H9 (cell line): ENCODE measurements around the gene ELOVL2. TPM values are rescaled to one million over a fixed set of nuclear protein-coding genes. Genes with fewer than 3 reads are reported as not detected.

Source experiments
- DNase-seq: peaks from one replicate; pipeline ENCODE4 v3.0.0-alpha.2; 2017
- H2AFZ ChIP-seq: one replicate; pipeline ENCODE4 v1.6.1; 2013; ENCODE audit warnings: mild to moderate bottlenecking, low read length, control low read depth, moderate library complexity
- H2AK5ac ChIP-seq: 2 replicates; pipeline ENCODE4 v1.6.1; 2013; ENCODE audit warnings: low read length, control low read depth, mixed read lengths; ENCODE audit not compliant: insufficient read length
- H2BK120ac ChIP-seq: one replicate; pipeline ENCODE4 v1.6.1; 2013; ENCODE audit warnings: low read depth, mild to moderate bottlenecking, low read length, control low read depth, inconsistent platforms; ENCODE audit not compliant: poor library complexity, severe bottlenecking
- H2BK12ac ChIP-seq: 2 replicates; pipeline ENCODE4 v1.6.1; 2013; ENCODE audit warnings: low read length, control low read depth, mixed read lengths, low read depth; ENCODE audit not compliant: insufficient read length
- H2BK15ac ChIP-seq: 2 replicates; pipeline ENCODE4 v1.6.1; 2013; ENCODE audit warnings: low read depth, low read length, control low read depth
- H2BK20ac ChIP-seq: one replicate; pipeline ENCODE4 v1.6.1; 2013; ENCODE audit warnings: low read depth, mild to moderate bottlenecking, low read length, control low read depth, inconsistent platforms; ENCODE audit not compliant: poor library complexity, severe bottlenecking
- H2BK5ac ChIP-seq: 2 replicates; pipeline ENCODE4 v1.6.1; 2013; ENCODE audit warnings: low read length, control low read depth, mixed read lengths; ENCODE audit not compliant: insufficient read length
- H3K14ac ChIP-seq: 2 replicates; pipeline ENCODE4 v1.6.1; 2013; ENCODE audit warnings: low read length, control low read depth; ENCODE audit not compliant: insufficient read depth
- H3K18ac ChIP-seq: 2 replicates; pipeline ENCODE4 v1.6.1; 2013; ENCODE audit warnings: low read depth, mild to moderate bottlenecking, mixed read lengths, low read length, control low read depth; ENCODE audit not compliant: insufficient read length
- H3K23ac ChIP-seq: 2 replicates; pipeline ENCODE4 v1.6.1; 2013; ENCODE audit warnings: low read length, control low read depth, mixed read lengths, low read depth; ENCODE audit not compliant: insufficient read length
- H3K23me2 ChIP-seq: 2 replicates; pipeline ENCODE4 v1.6.1; 2013; ENCODE audit warnings: low read depth, mild to moderate bottlenecking, mixed read lengths, low read length, control low read depth; ENCODE audit not compliant: insufficient read length, poor library complexity, severe bottlenecking
- H3K27ac ChIP-seq: 2 replicates; pipeline ENCODE4 v1.5.1; 2013; ENCODE audit warnings: low read length, control low read depth, mixed read lengths, low read depth; ENCODE audit not compliant: insufficient read length
- H3K27me3 ChIP-seq: 2 replicates; pipeline ENCODE4 v1.6.1; 2013; ENCODE audit warnings: low read length, control low read depth, inconsistent platforms; ENCODE audit not compliant: insufficient read depth
- H3K4ac ChIP-seq: 2 replicates; pipeline ENCODE4 v1.6.1; 2013; ENCODE audit warnings: low read depth, mild to moderate bottlenecking, control low read depth, inconsistent platforms, low read length, moderate library complexity
- H3K4me1 ChIP-seq: 2 replicates; pipeline ENCODE4 v1.6.1; 2013; ENCODE audit warnings: low read length, control low read depth, inconsistent platforms; ENCODE audit not compliant: insufficient read depth
- H3K4me2 ChIP-seq: 2 replicates; pipeline ENCODE4 v1.6.1; 2013; ENCODE audit warnings: low read length, control low read depth, mixed read lengths; ENCODE audit not compliant: insufficient read length, insufficient read depth
- H3K56ac ChIP-seq: 2 replicates; pipeline ENCODE4 v1.6.1; 2013; ENCODE audit warnings: low read depth, mild to moderate bottlenecking, mixed read lengths, low read length, control low read depth; ENCODE audit not compliant: insufficient read length
- H3K79me1 ChIP-seq: 2 replicates; pipeline ENCODE4 v1.6.1; 2013; ENCODE audit warnings: low read depth, mild to moderate bottlenecking, moderate library complexity, low read length, control low read depth, inconsistent platforms; ENCODE audit not compliant: insufficient read depth, poor library complexity, severe bottlenecking
- H3K79me2 ChIP-seq: 2 replicates; pipeline ENCODE4 v1.6.1; 2013; ENCODE audit warnings: low read length, control low read depth, inconsistent platforms; ENCODE audit not compliant: insufficient read depth
- H3K9ac ChIP-seq: 2 replicates; pipeline ENCODE4 v1.6.1; 2013; ENCODE audit warnings: low read length, control low read depth, mixed read lengths; ENCODE audit not compliant: insufficient read length; ENCODE audit errors: extremely low read depth
- H3K9me3 ChIP-seq: one replicate; pipeline ENCODE4 v1.6.1; 2013; ENCODE audit warnings: low read depth, low read length, inconsistent platforms; ENCODE audit not compliant: control insufficient read depth
- H3T11ph ChIP-seq: one replicate; pipeline ENCODE4 v1.6.1; 2013; ENCODE audit warnings: mild to moderate bottlenecking, low read length, control low read depth, inconsistent platforms
- H4K20me1 ChIP-seq: one replicate; pipeline ENCODE4 v1.6.1; 2013; ENCODE audit not compliant: control insufficient read depth, insufficient read length, insufficient read depth
- H4K5ac ChIP-seq: 2 replicates; pipeline ENCODE4 v1.6.1; 2013; ENCODE audit warnings: low read depth, mild to moderate bottlenecking, mixed read lengths, low read length, control low read depth; ENCODE audit not compliant: insufficient read length
- H4K8ac ChIP-seq: replicated peaks from 2 replicates; pipeline ENCODE4 v1.6.1; 2013; ENCODE audit warnings: low read length, control low read depth, mixed read lengths, low read depth; ENCODE audit not compliant: insufficient read length
- H4K91ac ChIP-seq: 2 replicates; pipeline ENCODE4 v1.6.1; 2013; ENCODE audit warnings: low read depth, mild to moderate bottlenecking, moderate library complexity, mixed read lengths, low read length, control low read depth; ENCODE audit not compliant: insufficient read length
- H3K27ac Mint-ChIP-seq, 3 experiments: 2 replicates in 2 of 3; 3 replicates in 1 of 3; pipeline ENCODE4 v1.8.0; 2020 to 2021; ENCODE audit warnings: mixed read lengths in 3 of 3, mild to moderate bottlenecking in 1 of 3, moderate library complexity in 1 of 3
- H3K27me3 Mint-ChIP-seq: 2 replicates; pipeline ENCODE4 v1.8.0; 2021; ENCODE audit warnings: low read depth, mild to moderate bottlenecking, moderate library complexity, mixed read lengths
- H3K36me3 Mint-ChIP-seq, 3 experiments: 2 replicates in 2 of 3; 3 replicates in 1 of 3; pipeline ENCODE4 v1.8.0; 2020 to 2021; ENCODE audit warnings: low read depth in 3 of 3, mixed read lengths in 3 of 3; ENCODE audit not compliant: insufficient read depth in 1 of 3
- H3K4me1 Mint-ChIP-seq, 2 experiments: 2 replicates each; pipeline ENCODE4 v1.8.0; 2020; ENCODE audit warnings: mixed read lengths in 2 of 2
- H3K4me3 Mint-ChIP-seq, 2 experiments: 2 replicates in 1 of 2; 3 replicates in 1 of 2; pipeline ENCODE4 v1.8.0; 2020 to 2021; ENCODE audit warnings: mild to moderate bottlenecking in 2 of 2, mixed read lengths in 2 of 2, moderate library complexity in 1 of 2
- H3K9me3 Mint-ChIP-seq, 2 experiments: 2 replicates in 1 of 2; 3 replicates in 1 of 2; pipeline ENCODE4 v1.8.0; 2020; ENCODE audit warnings: mild to moderate bottlenecking in 2 of 2, mixed read lengths in 2 of 2, moderate library complexity in 1 of 2
- CTCF ChIP-seq: fragments of 200-600 bp; sonication (generic); conservative IDR thresholded peaks from 3 replicates; pipeline ENCODE4 v1.8.0; 2021; ENCODE audit warnings: antibody characterized with exemption, mild to moderate bottlenecking
- WGBS: extraction: QIAGEN DNeasy Blood & Tissue Kit; methylation state at CpG from one replicate; pipeline ENCODE4 v1.1.7; 2013; ENCODE audit warnings: missing lambda C conversion rate, low lambda C conversion rate, mixed read lengths; ENCODE audit not compliant: insufficient read length; ENCODE audit errors: extremely low coverage; 5-methylcytosine and 5-hydroxymethylcytosine counted together
- total RNA-seq: library from RNA; stranded (reverse); gene quantifications from 2 replicates; pipeline ENCODE4 v1.2.1, GENCODE V29; 2021

ELOVL2 gene
- total RNA-seq, 1 experiment from 2014 or later, result 0.57 TPM

- no CpG with 5 or more reads among the region's 1 CpG for whole genome bisulfite sequencing
These were observed 111.0 kb downstream of the ELOVL2 start for GRCh38 chr6:10933126-10933525.

More at GRCh38 chr6:10933126-10933525, 111.0 kb downstream of the ELOVL2 start:
- Histone ChIP-seq H3T11ph (no peak overlapping the region), H2AK5ac (no peak overlapping the region), H3K4me1 (no peaks in the 10 kb centered on the region), H4K20me1 (no peaks in the 10 kb centered on the region), H4K8ac (no peak overlapping the region), H3K9me3 (no peaks in the 10 kb centered on the region), H3K4ac (no peak overlapping the region), H2BK120ac (no peak overlapping the region), H2BK5ac (no peak overlapping the region), H2AFZ (no peak overlapping the region), H3K23ac (no peak overlapping the region), H3K23me2 (no peaks in the 10 kb centered on the region), H3K9ac (no peak overlapping the region), H2BK20ac (no peak overlapping the region), H3K18ac (no peak overlapping the region), H2BK12ac (no peak overlapping the region), H3K56ac (no peak overlapping the region), H4K91ac (no peak overlapping the region), H3K14ac (no peak overlapping the region), H2BK15ac (no peak overlapping the region), H3K27me3 (no peaks in the 10 kb centered on the region), H3K27ac (no peak overlapping the region), H3K4me2 (no peak overlapping the region), H3K79me1 (no peaks in the 10 kb centered on the region), H4K5ac (no peak overlapping the region), H3K79me2 (no peaks in the 10 kb centered on the region; the same call in 1 of the 2 replicates)
- no peak overlapping the region for H3K27ac Mint-ChIP-seq
- peaks cover 2 to 3% of the 10 kb centered on the region in 2 experiments; a peak in 1 of 5 replicates for H3K9me3 Mint-ChIP-seq
- H3K4me1 Mint-ChIP-seq, result no peaks in the 10 kb centered on the region
- H3K4me3 Mint-ChIP-seq, result no peak overlapping the region
- peaks cover 3 to 13% (median 10%) of the 10 kb centered on the region in 3 experiments; a peak in 6 of 7 replicates for H3K36me3 Mint-ChIP-seq
- no peaks in the 10 kb centered on the region; the same call in 1 of the 2 replicates for H3K27me3 Mint-ChIP-seq
- TF ChIP-seq CTCF, result no peak
- no peak for DNase-seq

Other genes starting within 250 kb of the ELOVL2 start
- gene MAK, start 205.8 kb downstream of the ELOVL2 start, total RNA-seq, result 0.20 TPM in 2 replicates
- gene GCM2, start 162.3 kb downstream of the ELOVL2 start, total RNA-seq, result 0.11 and 0.15 TPM in 2 replicates
- 3.5 and 4.3 TPM in 2 replicates for gene SYCP2L, start 157.3 kb downstream of the ELOVL2 start, total RNA-seq
- 10.6 and 11.5 TPM in 2 replicates for gene SMIM13, start 49.5 kb upstream of the ELOVL2 start, total RNA-seq
- not detected in 2 replicates for gene ERVFRD-1, start 67.4 kb upstream of the ELOVL2 start, total RNA-seq
- 5.5 and 5.8 TPM in 2 replicates for gene NEDD9, start 188.4 kb upstream of the ELOVL2 start, total RNA-seq